HL-60/S4 treated with phorbol 12-myristate 13-acetate at 8.2 ng/mL for 4 days and 3 days (cell line): Measurements from ENCODE around the gene RGS11.
"Not testable (repeated sequence)": the region's sequence is repeated elsewhere in the genome, so short reads cannot be mapped to it uniquely, and the experiment has no call there.

Source experiments
- in situ Hi-C: fragments of 300-500 bp; cut with MboI; formaldehyde crosslinking; loops from 2 replicates; pipeline ENCODE4 v1.15.0; 2022; ENCODE audit warnings: low sequenced_read_pairs

The RGS11 gene

DNA sequence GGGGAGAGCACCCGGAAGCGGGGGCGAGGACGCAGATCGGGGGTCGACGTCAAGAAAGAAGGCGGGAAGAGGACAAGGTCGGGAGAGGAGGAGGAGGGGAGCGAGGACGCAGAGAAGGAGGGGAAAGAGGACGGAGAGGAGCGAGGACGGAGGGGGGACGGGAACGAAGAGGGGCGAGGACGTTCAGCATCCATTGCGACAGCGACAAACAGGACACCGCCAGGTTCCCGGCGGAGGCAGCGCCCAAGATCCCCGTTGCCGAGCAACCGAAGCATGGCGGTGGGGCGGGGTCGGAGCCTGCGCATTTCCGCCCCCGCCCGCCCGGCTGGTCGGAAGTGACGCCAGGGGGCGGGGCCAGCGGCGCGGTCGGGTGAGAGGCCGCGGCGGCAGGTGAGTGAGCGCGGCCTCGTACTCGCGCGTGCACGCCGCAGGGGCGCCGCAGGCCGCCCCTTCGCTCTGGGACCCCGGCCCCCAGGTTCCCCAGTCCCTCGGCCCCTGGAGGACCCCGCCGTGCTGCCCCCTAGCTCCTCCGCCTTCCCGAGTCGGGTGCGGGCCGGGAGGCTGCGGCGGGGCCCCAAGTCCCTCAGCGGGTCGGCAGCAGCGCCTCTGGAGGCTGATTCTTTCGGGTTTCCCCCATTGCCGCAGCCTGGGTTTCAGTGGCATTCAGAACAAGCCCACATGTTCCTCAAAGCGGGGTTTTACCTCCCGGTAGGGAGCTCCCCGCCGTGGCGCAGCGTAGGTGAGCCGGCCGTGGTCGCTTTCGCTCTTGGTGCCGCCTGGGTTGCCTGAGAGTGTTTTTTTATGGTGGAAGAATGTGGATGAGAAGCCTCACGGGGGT is 41.1 kb downstream of the RGS11 start, which contains the start of gene FAM234A:
Gene FAM234A, plus strand, starts transcription at position 354 of the 838 bp plus-strand sequence. CDS start 19,593 bp downstream, outside the sequence.
- in situ Hi-C loops: no loop called here

GRCh38 chr16:230949-231348 is 44.8 kb downstream of the RGS11 start:
- in situ Hi-C loops: no loop called here

DNA sequence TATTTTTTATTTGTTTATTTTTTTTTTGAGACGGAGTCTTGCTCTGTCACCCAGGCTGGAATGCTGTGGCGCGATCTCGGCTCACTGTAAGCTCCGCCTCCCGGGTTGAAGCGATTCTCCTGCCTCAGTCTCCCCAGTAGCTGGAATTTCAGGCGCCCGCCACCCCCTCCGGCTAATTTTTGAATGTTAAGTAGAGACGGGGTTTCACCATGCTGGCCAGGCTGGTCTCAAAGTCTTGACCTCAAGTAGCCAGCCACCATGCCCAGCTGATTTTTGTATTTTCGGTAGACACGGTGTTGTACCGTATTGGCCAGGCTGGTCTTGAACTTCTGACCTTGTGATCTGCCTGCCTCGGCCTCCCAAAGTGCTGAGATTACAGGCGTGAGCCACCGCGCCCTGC is 45.4 kb downstream of the RGS11 start:
- in situ Hi-C loops: not testable (repeated sequence)

DNA sequence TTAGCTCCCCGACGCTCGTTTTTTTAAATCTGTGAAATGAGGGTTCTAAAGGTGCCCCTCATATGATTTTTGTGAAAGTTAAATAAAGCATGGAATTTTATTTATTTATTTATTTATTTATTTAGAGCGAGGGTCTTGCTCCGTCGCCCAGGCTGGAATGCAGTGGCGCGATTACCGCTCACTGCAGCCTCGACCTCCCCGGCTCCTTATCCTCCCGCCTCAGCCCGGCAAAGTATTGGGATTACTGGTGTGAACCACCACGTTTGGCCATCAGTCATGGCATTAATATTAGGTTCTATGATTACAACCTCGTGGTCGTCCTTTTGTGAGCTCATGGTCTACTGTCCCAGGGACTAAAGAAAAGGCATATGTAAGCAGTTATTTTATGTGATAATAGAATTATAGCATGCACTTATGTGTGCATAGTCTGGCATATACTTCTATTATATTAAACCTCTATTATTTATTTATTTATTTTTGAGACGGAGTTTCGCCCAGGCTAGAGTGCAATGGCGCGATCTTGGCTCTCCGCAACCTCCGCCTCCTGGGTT is 45.9 kb downstream of the RGS11 start:
- in situ Hi-C loops: loop anchor here (10.0 kb wide), 1 partner anchor 125 kb away; the partner anchor contains the start of gene AXIN1

GRCh38 chr16:228852-229730 is 46.7 kb downstream of the RGS11 start, which contains the start of gene LUC7L:
Gene LUC7L (minus strand): TSS chr16:229449. CDS start chr16:229339, 110 bp downstream.
- in situ Hi-C loops: loop anchor here (10.0 kb wide), 1 partner anchor 126 kb away; the partner anchor contains the start of gene AXIN1

DNA sequence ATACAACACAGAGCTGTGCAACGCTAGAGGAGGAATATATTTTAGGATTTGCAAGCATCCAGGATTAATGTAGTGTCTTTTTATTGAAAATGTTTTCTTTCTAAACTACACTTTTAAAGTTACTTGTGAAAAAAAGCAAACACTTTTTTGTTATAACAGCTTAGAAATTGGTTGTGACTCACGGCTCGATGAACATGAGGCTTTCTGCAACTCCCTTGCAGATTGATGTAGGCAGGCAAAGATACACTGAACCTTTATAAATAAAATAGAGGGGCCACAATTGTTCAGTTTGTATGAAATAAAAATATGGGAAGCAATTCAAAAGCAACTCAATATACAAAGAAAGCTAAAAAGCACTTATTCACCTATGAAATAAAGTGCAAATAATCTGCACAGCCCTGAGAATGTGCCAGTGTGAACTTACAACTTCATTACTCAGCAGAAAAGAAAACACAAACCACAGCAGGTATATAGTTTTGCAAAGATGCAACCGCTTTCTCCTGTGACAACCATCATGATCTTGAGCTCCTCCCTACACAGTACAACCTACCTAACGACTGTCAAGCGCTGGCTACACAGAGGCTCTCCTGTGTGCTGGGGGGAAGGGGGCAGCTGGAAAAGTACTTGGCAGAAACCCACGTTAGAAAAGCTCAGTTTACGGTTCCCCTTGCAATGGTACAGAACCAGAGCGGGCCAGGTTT is 47.4 kb downstream of the RGS11 start:
- in situ Hi-C loops: loop anchor here (10.0 kb wide), 1 partner anchor 126 kb away; the partner anchor contains the start of gene AXIN1

DNA sequence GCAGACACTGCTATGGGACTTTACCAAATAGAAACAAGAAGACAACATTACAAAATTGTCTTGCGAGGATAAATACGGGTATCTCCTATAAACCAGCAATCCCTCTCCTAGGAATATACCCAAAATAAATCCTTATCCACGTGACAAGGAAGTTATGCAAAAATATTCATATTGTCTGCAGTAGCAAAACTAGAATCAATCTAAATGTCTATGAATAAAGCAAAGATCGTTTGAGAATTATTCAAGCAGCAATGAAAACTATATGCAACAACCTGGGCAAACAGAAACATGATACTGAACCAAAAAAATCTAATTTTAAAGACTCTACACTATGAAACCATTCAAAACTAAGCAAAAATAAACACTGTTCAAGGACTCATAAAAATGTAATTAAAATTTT is 55.7 kb downstream of the RGS11 start:
- in situ Hi-C loops: loop anchor here (10.0 kb wide), 1 partner anchor 135 kb away; the partner anchor contains the start of gene AXIN1
